ENCODE data around the gene PTPN21. TPM values are rescaled to one million over a fixed set of nuclear protein-coding genes. Genes with fewer than 3 reads are reported as not detected.
A peak's percentile ranks its signal among the peaks of the same experiment; 100 is the strongest.

Gene PTPN21
- total RNA-seq, 1 donor from 2014 or later, result 63.0 TPM

DNA sequence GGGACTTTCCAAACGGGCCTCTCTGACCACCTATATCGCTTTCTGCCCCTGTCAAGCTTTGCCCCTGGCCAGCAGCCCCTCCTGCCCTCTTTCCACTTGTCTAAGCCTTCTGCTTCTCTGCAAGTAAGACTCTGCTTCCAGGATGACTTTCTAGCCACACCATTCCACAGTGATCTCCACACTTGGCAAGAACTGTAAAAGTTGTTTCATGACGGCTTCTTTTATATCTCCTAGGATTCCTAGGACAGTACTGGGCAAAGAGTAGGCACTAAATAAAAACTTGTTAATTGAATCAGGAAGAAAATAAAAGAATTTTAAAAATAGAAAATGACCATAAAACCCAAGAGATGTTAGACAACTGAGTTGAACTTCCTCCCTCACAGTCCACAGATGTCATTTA is 1.8 kb upstream of the PTPN21 start:
- TF ChIP-seq, protein P1, sequence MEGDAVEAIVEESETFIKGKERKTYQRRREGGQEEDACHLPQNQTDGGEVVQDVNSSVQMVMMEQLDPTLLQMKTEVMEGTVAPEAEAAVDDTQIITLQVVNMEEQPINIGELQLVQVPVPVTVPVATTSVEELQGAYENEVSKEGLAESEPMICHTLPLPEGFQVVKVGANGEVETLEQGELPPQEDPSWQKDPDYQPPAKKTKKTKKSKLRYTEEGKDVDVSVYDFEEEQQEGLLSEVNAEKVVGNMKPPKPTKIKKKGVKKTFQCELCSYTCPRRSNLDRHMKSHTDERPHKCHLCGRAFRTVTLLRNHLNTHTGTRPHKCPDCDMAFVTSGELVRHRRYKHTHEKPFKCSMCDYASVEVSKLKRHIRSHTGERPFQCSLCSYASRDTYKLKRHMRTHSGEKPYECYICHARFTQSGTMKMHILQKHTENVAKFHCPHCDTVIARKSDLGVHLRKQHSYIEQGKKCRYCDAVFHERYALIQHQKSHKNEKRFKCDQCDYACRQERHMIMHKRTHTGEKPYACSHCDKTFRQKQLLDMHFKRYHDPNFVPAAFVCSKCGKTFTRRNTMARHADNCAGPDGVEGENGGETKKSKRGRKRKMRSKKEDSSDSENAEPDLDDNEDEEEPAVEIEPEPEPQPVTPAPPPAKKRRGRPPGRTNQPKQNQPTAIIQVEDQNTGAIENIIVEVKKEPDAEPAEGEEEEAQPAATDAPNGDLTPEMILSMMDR (IDR thresholded peaks at IDR 0.05; ENCODE audit: partially characterized antibody, unreplicated experiment), result no peak
- H3K36me3 Mint-ChIP-seq (ENCODE audit: unreplicated experiment), result no peaks in the 10 kb centered on the region
- no peak for DNase-seq
- peaks cover 11% of the 10 kb centered on the region for H3K27me3 Mint-ChIP-seq (ENCODE audit: unreplicated experiment)
- H3K4me1 Mint-ChIP-seq (ENCODE audit: low read depth, unreplicated experiment), result peaks cover 10% of the 10 kb centered on the region
- peaks cover 6% of the 10 kb centered on the region for H3K9me3 Mint-ChIP-seq (ENCODE audit: unreplicated experiment)
- H3K27ac Mint-ChIP-seq (ENCODE audit: unreplicated experiment), result no peak overlapping the region
- H3K4me3 Mint-ChIP-seq (ENCODE audit: unreplicated experiment), result no peak overlapping the region

DNA sequence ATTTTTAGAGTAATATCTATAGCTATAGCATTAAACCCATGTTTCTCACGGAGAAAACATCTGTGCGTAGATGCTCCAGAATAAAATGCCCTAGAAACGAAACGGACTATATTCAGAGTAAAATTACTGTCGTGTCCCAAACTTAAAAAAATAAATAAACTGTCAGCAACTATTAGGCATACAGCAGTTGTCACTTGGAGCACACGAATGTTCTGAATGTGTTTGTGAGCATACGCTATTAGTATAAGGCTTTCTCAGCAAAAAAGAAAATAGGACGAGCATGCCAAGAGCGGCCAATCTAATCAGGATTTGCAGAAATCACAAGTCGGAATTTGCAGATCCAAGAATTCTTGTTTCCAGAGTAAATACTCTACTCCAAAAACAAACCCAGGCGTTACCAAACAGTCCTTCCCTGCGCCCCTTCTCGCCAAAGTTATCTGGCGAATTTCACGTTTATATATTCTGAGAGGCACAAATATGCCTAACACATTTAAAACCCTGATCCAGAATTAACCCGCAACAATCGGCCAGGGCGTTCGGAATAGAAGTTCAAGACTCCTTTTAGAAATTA is 836 bp downstream of the PTPN21 start:
- TF ChIP-seq, protein P1 (IDR thresholded peaks at IDR 0.05; ENCODE audit: partially characterized antibody, unreplicated experiment), result no peak
- Mint-ChIP-seq H3K9me3 (ENCODE audit: unreplicated experiment) (peaks cover 6% of the 10 kb centered on the region), H3K4me1 (ENCODE audit: low read depth, unreplicated experiment) (peaks cover 11% of the 10 kb centered on the region), H3K36me3 (ENCODE audit: unreplicated experiment) (no peaks in the 10 kb centered on the region), H3K4me3 (ENCODE audit: unreplicated experiment) (peak overlapping the region; percentile 98), H3K27me3 (ENCODE audit: unreplicated experiment) (peaks cover 10% of the 10 kb centered on the region), H3K27ac (ENCODE audit: unreplicated experiment) (peak overlapping the region; percentile 97)
- DNase-seq, result no peak

DNA sequence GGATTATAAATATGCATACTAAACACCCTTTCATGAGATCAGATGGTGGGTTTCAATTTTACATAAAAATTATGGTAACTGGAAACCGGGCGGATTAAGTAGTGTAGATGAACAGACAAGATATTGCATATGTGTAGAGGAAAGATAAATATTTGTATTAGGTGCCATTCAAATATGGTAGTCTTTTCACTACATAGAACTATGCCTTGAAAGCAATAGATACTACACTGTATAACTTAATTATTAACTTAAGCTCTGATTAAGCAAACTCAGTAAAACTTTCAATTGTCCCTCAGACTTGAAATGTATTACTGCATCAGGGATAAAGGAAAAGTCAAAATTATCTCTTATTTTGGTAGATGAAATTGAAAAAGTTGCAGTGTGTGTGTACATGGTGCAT is 1.9 kb downstream of the PTPN21 start:
- Mint-ChIP-seq H3K27me3 (ENCODE audit: unreplicated experiment) (peaks cover 12% of the 10 kb centered on the region), H3K9me3 (ENCODE audit: unreplicated experiment) (peaks cover 8% of the 10 kb centered on the region), H3K27ac (ENCODE audit: unreplicated experiment) (no peak overlapping the region), H3K4me1 (ENCODE audit: low read depth, unreplicated experiment) (peaks cover 13% of the 10 kb centered on the region), H3K36me3 (ENCODE audit: unreplicated experiment) (peaks cover 5% of the 10 kb centered on the region), H3K4me3 (ENCODE audit: unreplicated experiment) (peak overlapping the region; percentile 98)
- DNase-seq, result no peak
- TF ChIP-seq, protein P1 (IDR thresholded peaks at IDR 0.05; ENCODE audit: partially characterized antibody, unreplicated experiment), result no peak

DNA sequence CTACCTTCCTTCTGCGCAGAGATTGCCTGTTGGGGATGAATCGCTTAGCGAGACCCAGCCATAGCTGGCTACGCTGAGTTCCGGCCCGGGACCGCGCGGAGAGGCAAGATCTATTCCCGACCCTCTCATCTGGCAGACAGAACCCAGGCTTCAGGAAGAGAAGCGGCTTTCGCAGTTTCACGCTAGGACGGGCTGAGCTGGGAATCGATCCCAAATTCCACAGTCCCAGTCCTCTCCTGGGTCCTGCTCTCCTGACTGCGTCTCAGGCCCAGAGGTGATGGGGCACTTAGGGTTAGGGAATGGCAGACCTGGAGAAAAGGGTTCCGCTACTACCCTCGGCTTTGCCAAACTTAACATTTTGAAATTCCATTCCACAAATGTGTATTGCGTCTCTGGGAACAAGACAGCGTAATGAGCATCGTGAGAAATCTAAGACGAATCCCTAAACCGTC is 2.8 kb downstream of the PTPN21 start:
- Mint-ChIP-seq H3K27me3 (ENCODE audit: unreplicated experiment) (peaks cover 12% of the 10 kb centered on the region), H3K4me1 (ENCODE audit: low read depth, unreplicated experiment) (peaks cover 13% of the 10 kb centered on the region), H3K9me3 (ENCODE audit: unreplicated experiment) (peaks cover 8% of the 10 kb centered on the region), H3K36me3 (ENCODE audit: unreplicated experiment) (peaks cover 8% of the 10 kb centered on the region), H3K4me3 (ENCODE audit: unreplicated experiment) (peak overlapping the region; percentile 98), H3K27ac (ENCODE audit: unreplicated experiment) (peak overlapping the region; percentile 72)
- TF ChIP-seq, protein P1 (IDR thresholded peaks at IDR 0.05; ENCODE audit: partially characterized antibody, unreplicated experiment), result no peak
- peak; percentile 42 for DNase-seq

DNA sequence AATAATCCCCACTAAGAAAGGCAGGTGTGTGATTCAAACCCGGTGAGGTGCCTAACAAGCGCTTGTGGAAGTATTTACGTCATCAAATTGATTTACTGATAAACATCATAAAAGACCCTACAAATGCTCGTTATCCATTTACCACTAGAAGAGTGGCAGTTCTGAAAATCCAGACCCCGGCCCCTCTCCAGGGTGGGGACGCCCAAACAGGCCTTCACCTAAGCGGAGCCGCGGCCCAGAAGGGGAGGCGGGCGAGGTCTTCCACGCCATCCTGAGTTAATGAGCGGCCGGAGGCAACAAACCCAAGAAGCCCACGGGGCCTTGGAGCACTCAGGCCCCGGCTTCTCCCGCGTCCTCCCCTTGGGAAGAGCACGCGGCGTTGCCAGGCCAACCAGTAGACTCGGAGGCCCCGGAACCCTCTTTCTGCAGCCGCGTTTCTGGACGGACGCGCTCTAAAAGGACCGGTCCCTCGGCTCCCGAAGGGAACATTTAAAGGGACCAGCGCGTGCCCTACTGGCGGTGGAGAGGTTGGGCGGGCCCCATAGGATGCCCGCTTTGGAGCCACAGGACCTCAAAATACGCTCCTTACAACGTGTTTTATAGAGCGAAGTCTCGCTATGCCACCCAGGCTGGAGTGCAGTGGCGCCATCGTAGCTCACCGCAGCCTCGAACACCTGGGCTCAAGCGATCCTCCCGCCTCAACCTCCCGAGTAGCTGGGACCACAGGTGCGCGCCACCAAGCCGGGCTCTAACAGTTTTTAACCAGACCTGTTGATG is 3.5 kb downstream of the PTPN21 start:
- H3K9me3 Mint-ChIP-seq (ENCODE audit: unreplicated experiment), result peaks cover 8% of the 10 kb centered on the region
- H3K27ac Mint-ChIP-seq (ENCODE audit: unreplicated experiment), result peak overlapping the region; percentile 72
- peak overlapping the region; percentile 98 for H3K4me3 Mint-ChIP-seq (ENCODE audit: unreplicated experiment)
- TF ChIP-seq, protein P1 (IDR thresholded peaks at IDR 0.05; ENCODE audit: partially characterized antibody, unreplicated experiment), result no peak
- H3K4me1 Mint-ChIP-seq (ENCODE audit: low read depth, unreplicated experiment), result peaks cover 13% of the 10 kb centered on the region
- H3K27me3 Mint-ChIP-seq (ENCODE audit: unreplicated experiment), result peaks cover 12% of the 10 kb centered on the region
- DNase-seq, result peak; percentile 92
- peaks cover 8% of the 10 kb centered on the region for H3K36me3 Mint-ChIP-seq (ENCODE audit: unreplicated experiment)
